Neural cell (in vitro differentiated cells): Measurements from ENCODE around the gene PXK. TPM values are rescaled to one million over a fixed set of nuclear protein-coding genes. Genes with fewer than 3 reads are reported as not detected.

Experiments
- H2AFZ ChIP-seq: fragments of 200-600, 300-800 bp; sonication (generic), shearing (Covaris generic); 2 replicates; pipeline ENCODE4 v1.6.0; 2014; ENCODE audit warnings: low read depth, mild to moderate bottlenecking, antibody characterized with exemption, low read length, moderate library complexity
- H3F3A ChIP-seq: fragments of 200-600 bp; shearing (Covaris generic); 2 replicates; pipeline ENCODE4 v1.6.1; 2016; ENCODE audit warnings: mild to moderate bottlenecking, moderate library complexity, mixed read lengths, antibody characterized with exemption, low read length; ENCODE audit not compliant: insufficient read depth, poor library complexity, severe bottlenecking
- H3K27ac ChIP-seq: fragments of 200-600, 300-800 bp; sonication (generic), shearing (Covaris generic); 2 replicates; pipeline ENCODE4 v1.5.1; 2014; ENCODE audit warnings: mild to moderate bottlenecking, low read length, moderate library complexity
- H3K27me3 ChIP-seq: fragments of 300-800, 200-600 bp; sonication (generic), shearing (Covaris generic); 2 replicates; pipeline ENCODE4 v1.6.0; 2014; ENCODE audit warnings: mild to moderate bottlenecking, low read depth, low read length, moderate library complexity; ENCODE audit not compliant: insufficient read depth
- H3K36me3 ChIP-seq: fragments of 300-800, 200-600 bp; sonication (generic), shearing (Covaris generic); 2 replicates; pipeline ENCODE4 v1.5.1; 2014; ENCODE audit warnings: mild to moderate bottlenecking, antibody characterized with exemption, low read length, moderate library complexity; ENCODE audit not compliant: insufficient read depth
- H3K4me2 ChIP-seq: fragments of 300-800, 200-600 bp; sonication (generic), shearing (Covaris generic); 2 replicates; pipeline ENCODE4 v1.6.0; 2014; ENCODE audit warnings: mild to moderate bottlenecking, low read length
- H3K4me3 ChIP-seq: fragments of 300-800, 200-600 bp; sonication (generic), shearing (Covaris generic); 2 replicates; pipeline ENCODE4 v1.5.1; 2014; ENCODE audit warnings: mild to moderate bottlenecking, low read length, moderate library complexity
- H3K79me2 ChIP-seq: fragments of 200-600 bp; shearing (Covaris generic); replicated peaks from 2 replicates; pipeline ENCODE4 v1.6.0; 2014; ENCODE audit warnings: mild to moderate bottlenecking, low read length, moderate library complexity; ENCODE audit not compliant: insufficient read depth
- H3K9ac ChIP-seq: fragments of 300-800, 200-600 bp; sonication (generic), shearing (Covaris generic); 2 replicates; pipeline ENCODE4 v1.6.1; 2016; ENCODE audit warnings: mild to moderate bottlenecking, low read length, mixed read lengths
- H3K9me2 ChIP-seq: fragments of 200-600 bp; shearing (Covaris generic); 2 replicates; pipeline ENCODE4 v1.6.1; 2016; ENCODE audit warnings: mild to moderate bottlenecking, low read length, mixed read lengths; ENCODE audit not compliant: insufficient read depth
- H3K9me3 ChIP-seq: fragments of 200-600, 300-800 bp; sonication (generic), shearing (Covaris generic); 2 replicates; pipeline ENCODE4 v1.6.1; 2016; ENCODE audit warnings: mild to moderate bottlenecking, mixed run types, low read length, moderate library complexity, mixed read lengths
- H4K20me1 ChIP-seq: fragments of 200-600 bp; shearing (Covaris generic); 2 replicates; pipeline ENCODE4 v1.6.1; 2016; ENCODE audit warnings: mild to moderate bottlenecking, mixed run types; ENCODE audit not compliant: insufficient read depth
- EP300 ChIP-seq: fragments of 450-650 bp; conservative IDR thresholded peaks from 2 replicates; pipeline ENCODE4 v1.6.1; 2014; ENCODE audit warnings: antibody characterized with exemption, mild to moderate bottlenecking, moderate library complexity; ENCODE audit not compliant: poor library complexity, severe bottlenecking
- EZH2 ChIP-seq: fragments of 200-600, 300-800 bp; shearing (Covaris generic), sonication (generic); IDR thresholded peaks from 2 replicates; pipeline ENCODE4 v1.6.1; 2014; ENCODE audit warnings: antibody characterized with exemption, low read length, borderline replicate concordance, mild to moderate bottlenecking; ENCODE audit not compliant: insufficient read depth, poor library complexity, severe bottlenecking
- MXI1 ChIP-seq: fragments of 450-650 bp; conservative IDR thresholded peaks from 2 replicates; pipeline ENCODE4 v1.6.1; 2014; ENCODE audit warnings: antibody characterized with exemption, mild to moderate bottlenecking; ENCODE audit not compliant: poor library complexity, severe bottlenecking
- POLR2AphosphoS5 ChIP-seq: IDR thresholded peaks from 2 replicates; pipeline ENCODE4 v1.6.1; 2012
- RAD21 ChIP-seq: fragments of 450-650 bp; conservative IDR thresholded peaks from 2 replicates; pipeline ENCODE4 v1.6.1; 2014; ENCODE audit warnings: antibody characterized with exemption, mild to moderate bottlenecking, moderate library complexity
- REST ChIP-seq: IDR thresholded peaks from 2 replicates; pipeline ENCODE4 v1.6.1; 2012; ENCODE audit warnings: borderline replicate concordance
- SMC3 ChIP-seq: fragments of 450-650 bp; conservative IDR thresholded peaks from 2 replicates; pipeline ENCODE4 v1.6.1; 2014; ENCODE audit warnings: antibody characterized with exemption, mild to moderate bottlenecking, moderate library complexity; ENCODE audit not compliant: poor library complexity
- TAF1 ChIP-seq: IDR thresholded peaks from 2 replicates; pipeline ENCODE4 v1.6.1; 2012; ENCODE audit warnings: low read depth
- polyA plus RNA-seq: library from polyadenylated mRNA; depleted of rRNA; stranded (reverse); fragments of >200 nt; gene quantifications from 2 replicates; pipeline ENCODE4 v1.2.3, GENCODE V29; 2014
- TF ChIP-seq, protein P1 (sequence below): fragments of 450-650 bp; IDR thresholded peaks from 2 replicates; pipeline ENCODE4 v1.5.1; 2014; ENCODE audit warnings: antibody characterized with exemption, mild to moderate bottlenecking, moderate library complexity; ENCODE audit not compliant: poor library complexity, severe bottlenecking

PXK gene
- polyA plus RNA-seq, 1 donor from 2014 or later, result 37.7 TPM

DNA sequence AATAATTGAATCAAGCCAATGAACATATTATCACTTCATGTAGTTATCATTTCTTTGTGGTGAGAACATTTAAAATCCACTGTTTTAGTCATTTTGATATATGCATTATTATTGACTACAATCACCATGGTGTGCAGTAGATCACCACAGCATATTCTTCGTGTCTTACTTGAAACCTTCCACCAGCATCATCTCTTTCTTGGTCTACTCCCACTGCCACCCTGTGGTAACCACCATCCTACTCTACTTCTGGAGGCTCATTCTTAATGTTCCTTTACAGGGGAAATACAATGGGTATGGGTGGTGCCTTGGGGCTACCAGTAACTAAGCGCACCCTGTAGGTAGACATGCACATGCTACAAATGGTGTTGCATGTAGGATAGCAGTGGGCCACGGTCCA is 25.4 kb downstream of the PXK start:
- Histone ChIP-seq H3K4me3 (no peak overlapping the region), H3K9ac (no peak overlapping the region), H3F3A (no peaks in the 10 kb centered on the region), H3K9me3 (no peaks in the 10 kb centered on the region), H3K4me2 (no peak overlapping the region), H2AFZ (no peak overlapping the region), H3K27ac (no peak overlapping the region), H4K20me1 (no peaks in the 10 kb centered on the region), H3K36me3 (no peaks in the 10 kb centered on the region), H3K79me2 (no peaks in the 10 kb centered on the region), H3K27me3 (no peaks in the 10 kb centered on the region), H3K9me2 (no peaks in the 10 kb centered on the region)
- TF ChIP-seq EZH2 (no peak), REST (no peak), MXI1 (no peak), SMC3 (no peak), RAD21 (no peak), EP300 (no peak), TAF1 (no peak), POLR2AphosphoS5 (no peak)
- TF ChIP-seq, protein P1, sequence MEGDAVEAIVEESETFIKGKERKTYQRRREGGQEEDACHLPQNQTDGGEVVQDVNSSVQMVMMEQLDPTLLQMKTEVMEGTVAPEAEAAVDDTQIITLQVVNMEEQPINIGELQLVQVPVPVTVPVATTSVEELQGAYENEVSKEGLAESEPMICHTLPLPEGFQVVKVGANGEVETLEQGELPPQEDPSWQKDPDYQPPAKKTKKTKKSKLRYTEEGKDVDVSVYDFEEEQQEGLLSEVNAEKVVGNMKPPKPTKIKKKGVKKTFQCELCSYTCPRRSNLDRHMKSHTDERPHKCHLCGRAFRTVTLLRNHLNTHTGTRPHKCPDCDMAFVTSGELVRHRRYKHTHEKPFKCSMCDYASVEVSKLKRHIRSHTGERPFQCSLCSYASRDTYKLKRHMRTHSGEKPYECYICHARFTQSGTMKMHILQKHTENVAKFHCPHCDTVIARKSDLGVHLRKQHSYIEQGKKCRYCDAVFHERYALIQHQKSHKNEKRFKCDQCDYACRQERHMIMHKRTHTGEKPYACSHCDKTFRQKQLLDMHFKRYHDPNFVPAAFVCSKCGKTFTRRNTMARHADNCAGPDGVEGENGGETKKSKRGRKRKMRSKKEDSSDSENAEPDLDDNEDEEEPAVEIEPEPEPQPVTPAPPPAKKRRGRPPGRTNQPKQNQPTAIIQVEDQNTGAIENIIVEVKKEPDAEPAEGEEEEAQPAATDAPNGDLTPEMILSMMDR, result no peak

DNA sequence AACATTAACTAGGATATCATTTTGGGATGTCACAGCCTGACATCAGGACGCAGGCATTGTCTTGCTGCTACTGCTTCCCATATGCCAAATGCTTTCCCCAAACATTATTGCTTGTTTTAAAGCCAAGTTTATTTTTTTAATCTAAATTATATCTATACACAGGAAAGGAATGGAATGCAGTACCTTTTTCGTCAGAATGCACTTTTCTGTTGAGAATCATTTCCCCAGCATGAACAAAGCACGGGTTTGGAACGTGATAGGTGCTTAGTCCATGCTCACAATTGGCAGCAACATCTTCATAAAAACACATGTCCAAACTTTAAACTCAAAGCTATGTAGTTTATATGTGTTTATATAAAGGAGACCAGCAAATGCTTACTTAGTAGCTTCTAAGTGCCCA is 26.1 kb downstream of the PXK start:
- Histone ChIP-seq H3K4me2 (no peak overlapping the region), H3K9me2 (no peaks in the 10 kb centered on the region), H3K9ac (no peak overlapping the region), H3K4me3 (no peak overlapping the region), H2AFZ (no peak overlapping the region), H4K20me1 (no peaks in the 10 kb centered on the region), H3K9me3 (no peaks in the 10 kb centered on the region), H3K36me3 (no peaks in the 10 kb centered on the region), H3K27ac (no peak overlapping the region), H3F3A (no peaks in the 10 kb centered on the region), H3K27me3 (no peaks in the 10 kb centered on the region), H3K79me2 (no peaks in the 10 kb centered on the region)
- TF ChIP-seq POLR2AphosphoS5 (no peak), SMC3 (no peak), TAF1 (no peak), MXI1 (no peak), EZH2 (no peak), REST (no peak), EP300 (no peak), RAD21 (no peak)
- TF ChIP-seq, protein P1, result no peak
